NCI-H748 treated with DMSO at 0.1 percent for 48 hours (cell line): Measurements from ENCODE around the gene ARHGAP35.

ENCODE experiments used
- DNase-seq: peaks from one replicate; lab custom pipeline; 2025; lab: John Stamatoyannopoulos, UW

ARHGAP35 gene

GRCh38 chr19:46904114-46905060 is 43.6 kb downstream of the ARHGAP35 start:
- no peak for DNase-seq

- no peak for DNase-seq
Observed at GRCh38 chr19:46906221-46906620, 45.4 kb downstream of the ARHGAP35 start.

- no peak for DNase-seq
Observed at GRCh38 chr19:46907880-46908279, 47.1 kb downstream of the ARHGAP35 start.

GRCh38 chr19:46909356-46909755 is 48.6 kb downstream of the ARHGAP35 start:
- no peak for DNase-seq
